Posterior vena cava (tissue), 2 donors: ENCODE measurements around the gene RBFOX2. TPM values are rescaled to one million over a fixed set of nuclear protein-coding genes. Genes with fewer than 3 reads are reported as not detected.
"Not testable (repeated sequence)": the region's sequence is repeated elsewhere in the genome, so short reads cannot be mapped to it uniquely, and the experiment has no call there.

Source experiments
- DNase-seq: peaks from one replicate; pipeline ENCODE4 v3.0.0-alpha.2; 2020; ENCODE audit warnings: low spot score
- intact Hi-C, 2 donors: fragments of 100-400 bp; cut with DNase I; formaldehyde crosslinking; loops; one replicate each; pipeline versions ENCODE4 v1.14.1 to v1.14.2; 2022 to 2023
- total RNA-seq, 2 donors: library from RNA; stranded (reverse); fragmentation: NEBNext Ultra II Directional; extraction: Animal tissue kit (Norgen Biotek cat#: 25700); gene quantifications; one replicate each; pipeline ENCODE4 v1.2.1, GENCODE V29; 2021
- donor health status: DM: yes; HTN: yes; CAD: no.
- donor health status: DM: yes; HTN: yes; CAD: no.

Gene RBFOX2
- total RNA-seq, 2 donors from 2014 or later, result 114 to 124 TPM

DNA sequence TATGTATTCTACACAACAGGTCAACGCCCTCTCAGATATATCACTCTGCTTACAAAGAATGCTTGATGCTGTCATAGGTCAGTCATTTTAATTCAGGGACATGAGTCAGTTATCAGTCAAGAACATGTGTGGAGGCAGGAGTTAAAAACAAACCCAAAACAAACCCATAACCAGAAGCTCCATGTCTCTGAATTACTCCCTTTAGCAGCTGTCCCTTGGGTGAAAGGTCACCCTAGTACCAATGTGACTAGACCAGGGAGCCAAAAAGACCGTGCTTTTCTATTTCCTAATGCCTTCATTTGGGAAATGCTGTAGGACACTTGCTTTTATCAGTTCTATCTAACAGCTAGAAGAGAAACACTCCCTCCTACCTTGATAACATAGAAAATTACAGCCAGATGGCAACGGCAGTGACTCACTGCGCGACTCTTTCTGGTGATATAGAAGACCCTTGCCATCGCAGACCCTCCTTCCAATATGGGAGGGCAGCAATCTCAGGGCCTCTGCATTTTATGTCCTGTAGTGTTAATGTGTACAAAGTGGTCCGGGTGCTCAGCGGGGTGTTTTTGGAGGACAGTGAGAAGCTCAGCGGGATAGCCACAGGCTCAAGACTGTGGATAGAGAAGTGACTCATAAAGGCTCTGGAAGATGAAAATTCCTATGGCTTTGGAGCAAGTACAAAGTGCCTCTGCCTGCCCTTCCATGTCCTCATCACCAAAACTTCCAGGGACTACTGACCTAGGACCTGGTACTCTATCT lies 286.1 kb downstream of the RBFOX2 start:
- intact Hi-C loops, result no loop called here
- DNase-seq, result no peak

DNA sequence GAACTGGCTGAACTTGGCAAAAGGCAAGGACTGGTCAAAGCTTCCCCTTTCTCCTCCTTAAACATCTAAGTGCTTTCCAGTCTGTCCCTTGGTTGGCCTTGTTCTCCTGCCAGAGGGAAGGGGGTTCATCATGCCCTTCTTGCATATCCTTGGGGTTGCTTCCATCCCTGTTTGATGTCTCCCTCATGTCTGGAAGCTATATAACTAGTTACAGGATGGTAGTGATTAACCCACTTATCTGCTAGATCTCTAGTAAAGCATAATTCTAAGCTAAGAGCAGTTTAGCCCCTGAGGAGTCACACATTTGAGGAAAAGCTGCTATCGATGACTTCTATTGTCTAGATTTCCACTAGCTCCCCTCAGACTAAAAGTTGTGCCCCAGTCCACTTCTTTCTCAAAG lies 288.0 kb downstream of the RBFOX2 start:
- DNase-seq, result no peak
- intact Hi-C loops, result no loop called here

DNA sequence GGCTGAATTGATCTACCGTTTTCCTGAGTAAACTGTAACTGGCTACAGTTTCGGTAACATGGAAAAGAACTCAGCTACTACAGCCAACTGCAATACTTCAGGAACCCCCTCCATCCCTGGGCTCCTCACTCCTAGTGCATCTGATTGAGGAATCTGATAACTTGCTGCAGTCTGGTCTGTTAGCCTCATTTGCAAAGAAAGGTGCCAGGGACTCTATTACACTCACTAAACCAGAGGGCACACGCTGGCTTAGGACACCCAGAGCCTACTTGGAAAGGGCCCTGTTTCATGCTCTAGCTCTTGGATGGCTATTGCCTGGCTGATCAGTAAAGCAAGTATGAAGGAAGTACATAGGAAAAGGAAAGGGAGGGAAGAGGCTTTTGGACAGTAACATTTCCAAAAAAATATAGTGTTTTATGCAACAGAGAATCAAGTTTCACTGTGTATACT lies 288.7 kb downstream of the RBFOX2 start:
- intact Hi-C loops, result no loop called here
- DNase-seq, result no peak

DNA sequence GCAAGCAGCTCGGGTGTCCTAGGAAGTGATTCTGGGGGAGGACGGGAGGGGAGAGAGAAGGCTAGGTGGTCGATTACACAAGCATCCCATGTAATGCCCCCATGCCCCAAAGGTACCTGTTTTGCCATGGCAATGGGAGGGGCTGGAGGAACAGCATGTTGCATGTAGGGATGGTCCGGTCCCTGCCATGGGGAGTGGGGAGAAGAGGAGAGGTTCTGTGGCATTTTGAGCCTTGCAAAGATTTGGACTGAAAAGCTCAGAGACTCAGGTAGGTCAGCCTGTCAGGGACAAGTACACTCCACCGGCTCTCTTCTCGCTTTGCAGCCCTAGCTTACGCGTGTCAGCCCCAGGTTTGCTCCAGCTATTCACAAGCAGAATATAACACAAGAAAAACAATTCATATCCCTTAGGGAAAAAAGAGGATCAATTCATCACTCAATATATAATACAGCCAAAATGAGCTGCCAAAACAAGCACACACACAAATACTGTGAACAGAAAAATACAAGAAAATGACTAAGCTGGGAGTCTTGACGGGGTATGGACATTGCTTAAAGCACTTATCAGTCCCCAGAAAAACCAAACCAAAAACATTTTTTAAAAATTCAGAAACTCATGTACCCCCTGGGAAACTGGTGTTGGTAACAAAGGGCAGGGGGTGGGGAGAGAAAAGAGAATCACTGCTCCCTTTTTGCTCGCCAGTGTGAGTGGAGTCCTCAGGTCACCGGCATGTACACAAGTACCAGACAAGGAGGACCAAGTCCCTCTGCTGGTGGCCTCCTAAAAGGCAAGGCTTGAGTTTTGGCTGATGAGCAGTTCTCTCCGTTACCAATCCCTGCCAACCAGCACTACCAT lies 289.3 kb downstream of the RBFOX2 start:
- DNase-seq, result no peak
- intact Hi-C loops, result no loop called here

DNA sequence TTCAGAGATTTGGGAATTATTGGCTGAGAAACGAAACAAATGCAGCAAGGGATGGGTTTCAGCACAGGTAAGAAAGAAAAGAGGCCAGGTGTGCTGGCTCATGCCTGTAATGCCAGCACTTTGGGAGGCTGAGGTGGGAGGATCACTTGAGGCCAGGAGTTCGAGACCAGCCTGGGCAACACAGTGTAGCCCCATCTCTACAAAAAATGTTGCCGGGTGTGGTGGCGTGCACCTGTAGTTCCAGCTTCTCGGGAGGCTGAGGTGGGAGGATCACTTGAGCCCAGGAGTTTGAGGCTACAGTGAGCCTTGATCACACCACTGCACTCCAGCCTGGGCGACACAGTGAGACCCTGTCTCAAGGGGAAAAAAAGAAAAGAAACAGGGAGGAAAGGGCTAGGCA lies 290.7 kb downstream of the RBFOX2 start:
- intact Hi-C loops, DNase-seq: not testable (repeated sequence)

DNA sequence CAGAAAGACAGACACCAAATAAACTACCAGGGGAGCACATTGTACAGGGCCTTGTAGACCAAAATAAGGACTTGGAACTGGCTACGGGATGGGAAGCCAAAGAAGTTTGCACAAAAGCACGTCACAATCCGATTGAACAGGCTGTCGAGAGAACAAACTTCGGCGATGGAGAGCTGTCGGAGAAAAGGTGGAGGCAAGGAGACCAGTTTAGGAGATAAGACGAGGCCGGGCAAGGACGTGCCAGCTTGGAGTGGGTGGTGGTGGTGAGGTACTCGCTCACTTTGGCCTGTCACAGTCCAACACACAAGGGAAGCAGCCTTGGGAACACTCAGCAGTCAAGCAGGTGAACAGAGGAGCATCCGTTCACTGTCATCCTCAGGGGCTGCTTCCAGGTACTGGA lies 291.9 kb downstream of the RBFOX2 start:
- intact Hi-C loops, result no loop called here

GRCh38 chr22:35736166-35736565 lies 292.5 kb downstream of the RBFOX2 start:
- DNase-seq, result no peak
- intact Hi-C loops, result no loop called here

More for the DNA sequence above, 291.9 kb downstream of the RBFOX2 start:
- DNase-seq, result no peak

- no peak for DNase-seq
- intact Hi-C loops, result no loop called here
Measured at GRCh38 chr22:35735542-35735941, 293.1 kb downstream of the RBFOX2 start.

GRCh38 chr22:35734517-35734827 lies 294.2 kb downstream of the RBFOX2 start:
- intact Hi-C loops, result no loop called here
- no peak for DNase-seq

DNA sequence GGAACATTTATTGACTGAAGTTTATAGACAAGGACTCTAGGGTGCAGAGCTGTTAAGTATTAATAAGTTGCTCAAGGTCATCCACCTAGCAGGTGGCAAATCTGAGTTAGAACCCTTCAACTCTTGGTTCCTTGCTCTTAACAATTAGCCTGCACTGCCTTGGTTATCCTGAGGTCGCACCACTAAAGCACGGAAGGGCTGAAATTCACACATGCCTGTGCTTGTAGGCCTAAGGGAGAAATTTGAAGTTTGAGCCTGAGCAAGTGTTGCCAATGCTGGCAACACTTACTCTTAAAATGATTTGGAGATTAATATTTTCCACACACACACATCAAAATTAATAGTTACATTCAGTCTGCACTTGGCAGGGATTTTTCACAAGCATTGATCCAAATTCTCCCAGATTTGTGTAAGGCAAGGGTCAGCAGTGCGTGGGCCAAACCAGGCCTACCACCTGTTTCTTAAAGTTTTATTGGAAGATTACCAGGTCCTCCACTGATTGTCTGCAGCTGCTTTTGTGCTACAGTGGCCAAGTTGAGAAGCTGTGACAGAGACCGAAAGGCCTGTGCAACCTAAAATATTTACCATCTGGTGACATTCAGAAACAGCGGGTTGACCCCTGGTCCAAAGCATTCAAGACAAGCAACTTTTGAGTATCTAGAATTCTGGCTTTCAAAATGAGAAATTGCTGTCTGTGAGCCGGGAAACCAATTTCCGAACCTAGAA lies 294.7 kb downstream of the RBFOX2 start:
- no peak for DNase-seq

GRCh38 chr22:35733036-35733435 lies 295.6 kb downstream of the RBFOX2 start:
- intact Hi-C loops, result no loop called here
- no peak for DNase-seq

More for the DNA sequence above, 294.7 kb downstream of the RBFOX2 start:
- intact Hi-C loops, result no loop called here

DNA sequence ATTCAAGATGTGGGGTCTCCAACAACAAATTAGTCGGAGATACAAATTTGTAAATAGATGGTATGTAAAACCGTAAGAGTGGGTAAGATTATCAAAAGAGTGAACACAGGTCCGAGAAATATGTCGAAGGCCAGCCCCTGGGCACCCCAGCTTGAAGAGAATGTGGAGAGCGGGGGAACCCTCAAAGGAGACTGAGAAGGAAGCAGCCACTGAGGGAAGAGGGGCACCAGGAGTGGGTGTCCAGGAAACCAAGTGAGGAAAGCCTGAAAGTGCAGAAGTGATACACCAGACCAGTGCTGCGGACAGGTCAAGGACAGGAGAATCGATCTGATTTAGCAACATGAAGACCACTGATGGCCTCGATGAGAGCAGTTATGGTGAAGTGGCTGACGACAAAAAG lies 296.5 kb downstream of the RBFOX2 start:
- DNase-seq, result no peak
- intact Hi-C loops, result no loop called here

GRCh38 chr22:35731321-35731720 lies 297.3 kb downstream of the RBFOX2 start:
- intact Hi-C loops, result no loop called here
- no peak for DNase-seq

- DNase-seq, result no peak
- intact Hi-C loops, result no loop called here
Measured at GRCh38 chr22:35729309-35729698, 299.3 kb downstream of the RBFOX2 start.

GRCh38 chr22:35728639-35729308 lies 299.9 kb downstream of the RBFOX2 start:
- no peak for DNase-seq
- intact Hi-C loops, result no loop called here

DNA sequence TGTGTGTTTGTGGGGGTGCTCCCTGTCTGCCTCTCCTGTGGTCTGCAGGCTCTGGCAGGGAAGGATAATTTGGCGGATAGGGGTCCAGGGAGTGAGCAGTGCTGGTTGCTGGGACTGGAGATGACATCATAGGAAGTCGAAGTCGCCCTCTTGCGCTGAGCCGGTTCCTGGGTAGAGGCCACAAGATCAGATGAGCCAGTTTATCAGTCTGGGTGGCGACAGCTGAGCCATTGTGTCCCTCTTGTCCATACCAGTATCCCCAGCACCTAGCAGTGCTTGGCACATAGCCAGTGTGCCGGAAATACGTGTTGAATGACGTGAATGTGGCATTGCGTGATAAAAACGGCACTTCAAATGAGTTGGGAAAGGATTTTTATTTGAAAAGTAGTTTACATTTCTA lies 301.2 kb downstream of the RBFOX2 start:
- intact Hi-C loops, result no loop called here
- DNase-seq, result no peak

- intact Hi-C loops, result no loop called here
Measured at GRCh38 chr22:35726933-35727332, 301.7 kb downstream of the RBFOX2 start.

DNA sequence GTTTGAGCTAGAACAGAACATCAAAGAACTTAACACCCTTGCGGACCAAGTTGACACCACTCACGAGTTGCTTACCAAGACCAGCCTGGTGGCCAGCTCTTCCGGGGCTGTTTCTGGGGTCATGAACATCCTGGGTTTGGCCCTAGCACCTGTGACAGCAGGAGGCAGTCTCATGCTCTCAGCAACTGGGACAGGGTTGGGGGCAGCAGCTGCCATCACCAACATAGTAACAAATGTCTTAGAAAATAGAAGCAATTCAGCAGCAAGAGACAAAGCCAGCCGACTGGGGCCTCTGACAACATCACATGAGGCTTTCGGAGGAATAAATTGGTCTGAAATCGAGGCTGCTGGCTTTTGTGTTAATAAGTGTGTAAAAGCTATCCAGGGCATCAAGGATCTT lies 302.2 kb downstream of the RBFOX2 start:
- DNase-seq, result no peak
- intact Hi-C loops, result no loop called here

More at GRCh38 chr22:35726933-35727332, 301.7 kb downstream of the RBFOX2 start:
- no peak for DNase-seq

DNA sequence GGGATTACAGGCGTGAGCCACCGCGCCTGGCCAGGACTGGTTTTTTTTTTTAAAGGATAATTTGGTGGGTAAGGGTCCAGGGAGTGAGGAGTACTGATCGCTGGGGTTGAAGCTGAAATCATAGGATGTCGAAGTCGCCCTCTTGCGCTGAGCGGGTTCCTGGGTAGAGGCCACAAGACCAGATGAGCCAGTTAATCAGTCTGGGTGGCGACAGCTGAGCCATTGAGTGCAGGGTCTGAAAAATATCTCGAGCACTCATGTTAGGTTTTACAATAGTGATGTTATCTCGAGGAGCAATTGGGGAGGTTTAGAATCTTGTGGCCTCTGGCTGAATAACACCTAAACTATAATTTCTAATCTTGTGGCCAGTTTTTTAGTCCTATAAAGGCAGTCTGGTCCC lies 303.1 kb downstream of the RBFOX2 start:
- intact Hi-C loops, result no loop called here
- DNase-seq, result no peak

DNA sequence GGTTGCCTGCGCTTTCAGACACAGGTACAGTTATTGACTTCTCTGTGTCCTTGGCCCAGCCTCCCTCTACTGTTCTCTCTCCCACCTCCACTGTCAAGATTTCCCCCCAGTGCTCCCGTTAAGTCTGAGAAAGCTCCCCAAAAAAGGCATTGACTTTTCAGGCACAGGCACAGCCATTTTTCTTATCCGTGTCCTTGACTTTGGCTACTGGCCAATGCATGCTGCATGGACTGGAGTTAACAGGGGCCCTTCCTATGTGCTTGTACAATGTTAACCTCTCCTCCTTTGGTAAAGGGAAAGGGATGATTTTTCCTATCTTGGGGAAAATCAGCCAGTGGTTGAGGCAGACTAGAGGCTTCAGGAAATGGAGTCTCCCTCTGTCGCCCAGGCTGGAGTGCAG lies 306.7 kb downstream of the RBFOX2 start:
- intact Hi-C loops, result no loop called here
- no peak for DNase-seq
